GM19467 (cell line): ENCODE results near the gene DPH2.

Experiments used
- ATAC-seq: cut with Tn5 transposase; IDR thresholded peaks from one replicate; pipeline ENCODE4 v1.9.1; 2021; ENCODE audit warnings: mild to moderate bottlenecking, moderate library complexity; ENCODE audit not compliant: unreplicated experiment

The DPH2 gene, protein sequence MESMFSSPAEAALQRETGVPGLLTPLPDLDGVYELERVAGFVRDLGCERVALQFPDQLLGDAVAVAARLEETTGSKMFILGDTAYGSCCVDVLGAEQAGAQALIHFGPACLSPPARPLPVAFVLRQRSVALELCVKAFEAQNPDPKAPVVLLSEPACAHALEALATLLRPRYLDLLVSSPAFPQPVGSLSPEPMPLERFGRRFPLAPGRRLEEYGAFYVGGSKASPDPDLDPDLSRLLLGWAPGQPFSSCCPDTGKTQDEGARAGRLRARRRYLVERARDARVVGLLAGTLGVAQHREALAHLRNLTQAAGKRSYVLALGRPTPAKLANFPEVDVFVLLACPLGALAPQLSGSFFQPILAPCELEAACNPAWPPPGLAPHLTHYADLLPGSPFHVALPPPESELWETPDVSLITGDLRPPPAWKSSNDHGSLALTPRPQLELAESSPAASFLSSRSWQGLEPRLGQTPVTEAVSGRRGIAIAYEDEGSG

DNA sequence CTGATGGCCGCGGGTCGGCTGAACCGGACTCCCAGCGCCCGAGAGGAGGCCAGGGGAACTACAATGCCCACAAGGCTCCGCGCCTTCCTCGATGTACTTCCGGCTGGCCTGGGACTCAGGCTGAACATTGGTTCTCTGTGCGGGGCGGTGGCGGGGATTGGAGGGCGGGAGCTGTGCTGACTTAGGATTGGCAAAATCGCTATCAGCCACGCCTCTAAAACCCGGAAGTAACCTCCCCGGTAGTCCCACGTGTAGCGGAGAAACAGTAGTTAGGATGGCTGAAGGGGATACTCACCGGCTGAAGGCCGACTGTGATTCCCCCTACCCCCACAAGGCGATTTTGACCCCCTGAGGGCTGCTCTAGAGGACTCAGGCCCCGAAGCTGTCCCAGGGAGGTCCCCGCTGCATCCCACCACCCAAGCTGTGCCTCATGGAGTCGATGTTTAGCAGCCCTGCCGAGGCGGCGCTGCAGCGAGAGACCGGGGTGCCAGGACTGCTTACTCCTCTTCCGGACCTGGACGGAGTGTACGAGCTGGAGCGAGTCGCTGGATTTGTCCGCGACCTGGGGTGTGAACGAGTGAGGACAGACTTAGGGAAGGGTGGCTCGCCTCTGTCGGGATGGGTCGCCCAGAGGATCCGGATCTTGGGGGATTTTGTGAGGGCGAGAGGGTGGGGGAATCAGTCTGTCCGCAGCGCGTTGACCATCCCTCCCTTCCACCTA is at the start of gene DPH2:
Gene DPH2 (plus strand): TSS at position 265 of the 721 bp plus-strand sequence. CDS start 166 bp downstream, at position 431.
- ATAC-seq: peak; percentile 75

DNA sequence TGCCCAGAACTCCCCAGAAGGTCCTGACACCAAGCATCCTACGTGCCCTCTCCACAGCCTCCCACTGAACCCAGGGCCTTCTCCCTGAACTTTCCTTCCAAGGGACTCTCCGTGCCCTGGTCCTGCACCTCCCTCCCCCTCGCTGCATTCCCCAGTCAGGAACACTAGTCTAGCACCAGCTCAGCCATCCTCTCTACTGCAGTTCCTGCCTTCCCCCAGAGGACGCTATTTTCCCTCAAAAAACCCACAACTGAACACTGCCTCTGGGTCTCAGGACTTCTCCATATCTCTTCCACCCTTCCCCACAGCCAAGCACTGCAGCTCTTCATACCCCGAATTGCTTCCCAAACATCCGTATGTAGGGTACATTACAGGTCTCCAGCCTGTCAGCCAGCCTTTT is 48.8 kb upstream of the DPH2 start:
- no peak for ATAC-seq

DNA sequence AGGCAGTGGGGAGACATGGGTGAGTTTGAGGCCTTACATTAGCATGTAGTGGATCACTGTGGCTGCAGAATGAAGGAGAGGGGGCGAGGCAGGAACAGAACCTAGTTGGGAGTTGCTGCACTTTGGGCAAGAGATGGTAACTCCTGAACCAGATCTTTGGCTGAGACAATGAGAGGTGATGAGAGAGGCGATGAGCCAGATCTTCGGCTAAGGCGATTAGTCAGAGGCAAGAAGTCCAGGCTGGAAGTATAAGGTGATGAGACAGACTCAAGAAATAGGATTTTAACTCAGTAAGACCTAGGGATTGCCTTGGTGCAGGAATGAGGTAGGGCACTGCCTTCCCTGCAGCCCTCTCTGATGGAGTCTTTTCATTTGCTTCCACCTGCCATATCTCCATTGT is 45.3 kb upstream of the DPH2 start:
- no peak for ATAC-seq

DNA sequence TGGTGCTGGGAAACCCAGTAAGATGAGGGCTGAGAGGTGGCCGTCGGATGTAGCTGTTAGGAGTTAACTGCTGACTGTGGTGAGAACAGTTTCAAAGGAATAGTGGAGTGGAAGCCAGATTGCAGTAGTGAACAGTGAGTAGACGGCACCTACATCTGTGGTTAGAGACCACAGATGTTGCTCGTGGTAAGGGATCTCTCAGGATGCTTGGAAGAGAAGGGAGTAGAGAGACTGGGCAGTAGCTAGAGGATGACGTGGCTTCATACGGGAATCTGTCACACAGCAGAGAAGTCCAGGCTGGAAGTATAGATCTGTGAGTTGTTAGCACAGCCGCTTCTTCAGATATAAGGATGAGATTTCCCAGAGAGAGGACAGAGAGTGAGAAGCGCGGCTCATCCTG is 44.0 kb upstream of the DPH2 start:
- no peak for ATAC-seq

DNA sequence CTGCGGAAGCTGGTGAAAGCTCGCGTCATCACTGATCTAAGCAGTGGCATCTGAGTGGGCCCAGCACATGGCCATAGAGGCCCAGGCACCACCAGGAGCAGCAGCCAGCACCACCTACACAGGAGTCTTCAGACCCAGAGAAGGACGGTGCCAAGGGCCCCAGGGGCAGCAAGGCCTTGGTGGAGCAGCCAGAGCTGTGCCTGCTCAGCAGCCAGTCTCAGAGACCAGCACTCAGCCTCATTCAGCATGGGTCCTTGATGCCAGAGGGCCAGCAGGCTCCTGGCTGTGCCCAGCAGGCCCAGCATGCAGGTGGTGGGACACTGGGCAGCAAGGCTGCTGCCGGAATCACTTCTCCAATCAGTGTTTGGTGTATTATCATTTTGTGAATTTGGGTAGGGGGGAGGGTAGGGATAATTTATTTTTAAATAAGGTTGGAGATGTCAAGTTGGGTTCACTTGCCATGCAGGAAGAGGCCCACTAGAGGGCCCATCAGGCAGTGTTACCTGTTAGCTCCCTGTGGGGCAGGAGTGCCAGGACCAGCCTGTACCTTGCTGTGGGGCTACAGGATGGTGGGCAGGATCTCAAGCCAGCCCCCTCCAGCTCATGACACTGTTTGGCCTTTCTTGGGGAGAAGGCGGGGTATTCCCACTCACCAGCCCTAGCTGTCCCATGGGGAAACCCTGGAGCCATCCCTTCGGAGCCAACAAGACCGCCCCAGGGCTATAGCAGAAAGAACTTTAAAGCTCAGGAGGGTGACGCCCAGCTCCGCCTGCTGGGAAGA is 39.5 kb upstream of the DPH2 start:
- no peak for ATAC-seq

DNA sequence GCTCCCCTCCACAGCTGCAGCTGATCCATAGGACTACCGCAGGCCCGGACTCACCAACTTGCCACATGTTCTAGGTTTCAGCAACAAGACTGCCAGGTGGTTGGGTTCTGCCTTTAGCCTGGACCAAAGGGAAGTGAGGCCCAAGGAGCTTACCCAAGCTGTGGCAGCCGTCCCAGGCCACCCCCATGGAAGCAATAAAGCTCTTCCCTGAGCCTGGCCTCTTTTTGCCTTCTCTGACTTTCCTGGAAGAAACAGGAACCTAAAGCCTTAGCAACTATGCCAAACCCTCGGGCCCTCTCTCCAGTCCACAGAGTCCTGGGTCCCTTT is 38.9 kb upstream of the DPH2 start:
- no peak for ATAC-seq

DNA sequence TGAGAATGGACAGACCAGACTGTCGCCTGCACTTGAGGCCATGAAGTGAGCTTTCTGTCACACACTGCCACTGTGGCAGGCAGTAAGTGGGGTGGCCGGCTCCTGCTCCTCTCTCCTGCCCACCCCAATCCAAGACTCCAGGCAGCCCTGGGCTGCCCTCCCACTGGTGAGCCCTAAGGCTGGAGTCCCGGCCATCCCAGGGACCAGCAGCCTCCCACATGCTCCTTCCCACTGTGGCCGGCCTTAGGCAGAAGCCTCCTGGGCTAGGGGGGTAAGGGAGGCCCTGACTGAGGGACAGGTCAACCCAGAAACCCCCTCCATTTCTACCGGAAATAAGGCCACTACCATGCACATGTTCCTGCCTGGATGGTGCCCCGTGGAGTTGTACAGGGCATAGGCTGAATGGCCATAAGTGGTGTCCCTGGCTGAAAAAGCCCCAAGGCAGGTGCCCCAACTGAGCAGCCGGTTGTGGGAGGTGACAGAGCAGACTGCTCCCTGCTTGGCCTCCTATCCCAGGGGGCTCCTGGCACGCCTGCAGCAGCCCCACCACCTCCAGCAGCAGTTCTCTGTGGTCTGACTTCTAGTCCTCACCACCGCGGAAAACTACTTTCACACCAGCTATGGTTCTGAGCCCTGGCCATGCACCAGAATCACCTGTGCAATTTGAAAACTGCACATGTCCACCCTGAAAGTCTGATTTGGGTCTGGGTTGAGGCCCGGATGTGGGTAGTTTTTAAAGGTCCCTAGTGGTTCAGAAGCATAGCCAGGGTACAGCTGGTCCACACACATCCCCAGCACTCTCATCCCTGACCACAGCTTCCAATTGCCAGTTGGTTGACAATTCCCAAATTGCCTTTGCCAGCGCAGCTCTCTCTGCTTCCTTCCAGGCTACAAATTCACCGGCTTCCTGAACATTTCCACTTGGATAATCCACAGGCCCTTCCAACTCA is 37.8 kb upstream of the DPH2 start:
- no peak for ATAC-seq

DNA sequence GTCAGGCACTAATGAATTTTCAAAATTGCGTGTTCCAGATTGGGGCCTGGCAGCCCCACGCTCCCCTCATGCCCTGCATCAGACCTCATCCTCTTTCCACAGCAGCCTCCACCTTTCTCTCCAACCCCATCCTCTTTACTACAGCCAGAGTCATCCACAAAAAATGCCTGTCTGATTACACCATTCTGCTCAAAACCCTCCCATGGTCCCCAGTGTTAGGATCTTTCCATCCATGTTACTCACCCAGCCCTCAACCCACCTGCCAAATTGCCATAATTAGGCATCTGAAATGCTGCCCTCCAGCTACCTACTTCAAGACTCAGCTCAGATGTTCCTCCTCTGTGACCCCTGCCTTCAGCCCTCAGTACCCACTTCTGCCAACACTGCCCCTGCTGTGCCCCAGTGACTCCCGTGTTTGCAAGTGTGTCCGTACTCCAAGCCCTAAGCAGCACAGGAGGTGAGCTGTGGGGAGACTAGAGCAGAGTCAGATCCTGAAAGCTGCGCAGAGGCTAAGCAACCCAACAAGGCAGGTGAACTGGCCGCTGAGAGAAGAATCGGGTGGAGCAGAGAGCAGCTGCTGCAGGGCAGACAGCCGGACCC is 36.9 kb upstream of the DPH2 start:
- no peak for ATAC-seq

DNA sequence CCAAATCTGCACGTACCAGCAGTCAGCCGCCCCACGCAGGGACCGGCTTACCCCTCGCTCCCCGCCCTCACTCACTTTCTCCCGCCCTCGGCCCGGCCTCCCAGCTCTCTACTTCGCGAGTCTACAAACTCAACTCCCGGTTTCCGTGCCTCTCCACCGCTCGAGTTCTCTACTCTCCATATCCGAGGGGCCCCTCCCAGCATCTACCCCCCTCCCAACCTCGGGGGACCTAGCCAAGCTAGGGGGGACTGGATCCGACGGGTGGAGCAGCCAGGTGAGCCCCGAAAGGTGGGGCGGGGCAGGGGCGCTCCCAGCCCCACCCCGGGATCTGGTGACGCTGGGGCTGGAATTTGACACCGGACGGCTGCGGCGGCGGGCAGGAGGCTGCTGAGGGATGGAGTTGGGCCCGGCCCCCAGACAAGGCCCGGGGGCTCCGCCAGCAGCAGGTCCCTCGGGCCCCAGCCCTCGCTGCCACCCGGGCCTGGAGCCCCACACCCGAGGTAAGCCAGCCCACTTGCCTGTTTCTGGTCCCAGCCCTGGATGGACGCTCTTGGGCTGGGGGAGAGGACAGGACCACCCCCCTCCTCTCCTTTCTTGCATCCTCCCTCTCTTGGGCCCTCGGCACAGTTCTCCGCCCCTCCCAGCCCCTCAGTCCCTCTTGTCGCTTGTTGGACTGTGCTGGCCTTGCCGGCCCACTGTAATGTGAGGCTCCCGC is 36.3 kb upstream of the DPH2 start, which contains the start of gene ARTN:
Gene ARTN (plus strand): TSS at position 416 of the 715 bp plus-strand sequence. CDS start 1,856 bp downstream, outside the sequence.
- ATAC-seq: no peak

DNA sequence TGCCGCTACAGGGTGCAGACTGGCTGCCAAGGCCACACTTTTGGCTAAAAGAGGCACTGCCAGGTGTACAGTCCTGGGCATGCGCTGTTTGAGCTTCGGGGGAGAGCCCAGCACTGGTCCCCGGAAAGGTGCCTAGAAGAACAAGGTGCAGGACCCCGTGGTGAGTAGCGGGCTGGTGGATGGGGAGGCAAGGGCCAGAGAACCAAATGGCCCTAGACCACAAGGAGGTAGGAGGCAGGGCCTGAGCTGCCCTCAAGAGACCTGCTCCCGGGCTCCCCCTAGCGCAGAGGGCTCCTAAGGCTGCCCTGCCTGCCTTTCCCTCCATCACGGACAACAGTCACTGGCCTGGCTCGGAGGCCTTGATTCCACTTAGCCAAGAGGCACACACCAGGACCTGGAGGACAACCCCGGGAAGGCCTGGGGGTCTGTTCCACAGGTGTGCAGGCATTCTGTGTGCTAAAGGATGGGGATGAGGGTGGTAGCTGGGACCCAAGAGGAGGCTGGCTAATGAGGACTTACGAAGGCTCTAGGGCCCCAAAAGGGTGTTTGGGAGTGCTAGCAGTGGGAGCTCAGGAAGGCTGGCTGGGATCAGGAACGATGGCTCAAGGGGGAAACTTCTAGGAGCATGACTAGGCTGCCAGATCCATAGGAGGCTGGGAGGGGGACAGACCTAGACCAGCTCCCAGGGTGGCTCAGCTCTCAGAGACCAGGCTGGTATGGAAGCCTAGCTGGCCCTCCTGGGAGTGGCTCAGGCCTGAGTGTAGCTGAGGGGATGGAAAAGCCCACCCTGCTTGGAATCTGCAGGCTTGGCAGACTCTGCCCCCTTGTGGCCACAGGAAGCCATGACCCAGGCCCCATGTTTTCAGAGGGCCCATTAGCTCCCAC is 35.5 kb upstream of the DPH2 start:
- ATAC-seq: no peak

DNA sequence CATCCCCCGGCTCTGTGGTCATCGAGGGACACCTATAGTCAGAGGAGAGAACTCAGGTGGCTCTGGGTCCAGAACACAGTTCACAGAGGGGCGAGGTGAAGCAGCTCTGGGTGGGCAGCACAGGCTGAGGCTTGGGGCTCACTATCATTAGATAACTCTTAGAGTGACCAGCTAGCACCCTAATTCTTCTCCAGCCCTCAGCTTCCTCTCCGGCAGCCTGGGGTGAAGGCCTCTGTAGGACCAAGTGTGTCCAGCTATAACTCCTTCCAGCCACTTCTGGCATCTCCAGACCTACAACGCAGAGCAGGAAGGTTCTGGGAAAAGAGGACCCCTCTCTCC is 34.9 kb upstream of the DPH2 start:
- no peak for ATAC-seq

DNA sequence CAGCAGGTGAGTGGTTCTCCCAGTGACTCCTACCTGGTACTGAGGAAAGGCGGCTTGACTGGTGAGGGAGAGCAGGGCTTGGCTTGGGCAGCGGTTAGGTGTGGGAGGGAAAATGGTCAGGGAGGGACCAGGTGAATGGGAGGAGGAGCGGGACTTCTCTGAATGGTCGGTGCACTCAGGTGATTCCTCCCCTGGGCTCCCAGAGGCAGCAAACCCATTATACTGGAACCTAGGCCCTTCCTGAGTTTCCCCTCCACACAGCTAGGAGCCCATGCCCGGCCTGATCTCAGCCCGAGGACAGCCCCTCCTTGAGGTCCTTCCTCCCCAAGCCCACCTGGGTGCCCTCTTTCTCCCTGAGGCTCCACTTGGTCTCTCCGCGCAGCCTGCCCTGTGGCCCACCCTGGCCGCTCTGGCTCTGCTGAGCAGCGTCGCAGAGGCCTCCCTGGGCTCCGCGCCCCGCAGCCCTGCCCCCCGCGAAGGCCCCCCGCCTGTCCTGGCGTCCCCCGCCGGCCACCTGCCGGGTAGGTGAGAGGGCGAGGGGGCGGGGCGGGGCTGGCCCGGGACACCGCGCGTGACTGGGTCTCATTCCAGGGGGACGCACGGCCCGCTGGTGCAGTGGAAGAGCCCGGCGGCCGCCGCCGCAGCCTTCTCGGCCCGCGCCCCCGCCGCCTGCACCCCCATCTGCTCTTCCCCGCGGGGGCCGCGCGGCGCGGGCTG is 33.9 kb upstream of the DPH2 start:
- no peak for ATAC-seq

DNA sequence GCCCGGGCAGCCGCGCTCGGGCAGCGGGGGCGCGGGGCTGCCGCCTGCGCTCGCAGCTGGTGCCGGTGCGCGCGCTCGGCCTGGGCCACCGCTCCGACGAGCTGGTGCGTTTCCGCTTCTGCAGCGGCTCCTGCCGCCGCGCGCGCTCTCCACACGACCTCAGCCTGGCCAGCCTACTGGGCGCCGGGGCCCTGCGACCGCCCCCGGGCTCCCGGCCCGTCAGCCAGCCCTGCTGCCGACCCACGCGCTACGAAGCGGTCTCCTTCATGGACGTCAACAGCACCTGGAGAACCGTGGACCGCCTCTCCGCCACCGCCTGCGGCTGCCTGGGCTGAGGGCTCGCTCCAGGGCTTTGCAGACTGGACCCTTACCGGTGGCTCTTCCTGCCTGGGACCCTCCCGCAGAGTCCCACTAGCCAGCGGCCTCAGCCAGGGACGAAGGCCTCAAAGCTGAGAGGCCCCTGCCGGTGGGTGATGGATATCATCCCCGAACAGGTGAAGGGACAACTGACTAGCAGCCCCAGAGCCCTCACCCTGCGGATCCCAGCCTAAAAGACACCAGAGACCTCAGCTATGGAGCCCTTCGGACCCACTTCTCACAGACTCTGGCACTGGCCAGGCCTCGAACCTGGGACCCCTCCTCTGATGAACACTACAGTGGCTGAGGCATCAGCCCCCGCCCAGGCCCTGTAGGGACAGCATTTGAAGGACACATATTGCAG is 33.2 kb upstream of the DPH2 start:
- no peak for ATAC-seq

DNA sequence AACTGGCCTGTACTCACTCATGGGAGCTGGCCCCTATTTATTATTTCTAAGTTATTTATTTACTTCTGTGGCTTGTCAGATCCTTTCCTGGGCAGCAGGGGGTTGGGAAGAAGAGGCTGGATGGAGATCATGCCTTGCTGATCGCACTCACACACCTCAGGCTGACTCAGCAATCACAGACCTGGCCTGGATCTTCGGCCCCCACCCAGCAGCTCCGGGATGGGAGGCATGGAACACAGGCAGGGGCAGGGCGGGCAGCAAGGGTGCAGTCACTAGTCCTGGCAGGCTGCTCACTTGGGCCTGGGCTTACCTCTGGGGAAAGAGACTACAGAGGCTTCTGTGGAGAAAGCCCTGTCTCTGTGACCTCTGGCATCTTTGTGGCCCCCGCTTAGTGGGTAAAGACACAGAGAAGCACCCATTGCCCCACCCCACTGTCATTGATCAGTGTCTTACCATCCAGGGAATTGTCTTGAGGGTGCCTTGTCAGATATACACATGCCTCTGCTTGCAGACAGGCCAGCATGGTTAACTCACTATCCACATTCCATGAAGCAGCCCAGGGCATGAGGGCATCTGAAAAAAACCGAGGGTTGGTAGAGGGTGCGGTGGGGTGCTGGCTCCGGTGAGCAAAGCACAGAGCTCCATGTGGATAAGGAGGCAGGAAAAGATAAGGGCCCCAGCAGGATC is 32.5 kb upstream of the DPH2 start:
- no peak for ATAC-seq

DNA sequence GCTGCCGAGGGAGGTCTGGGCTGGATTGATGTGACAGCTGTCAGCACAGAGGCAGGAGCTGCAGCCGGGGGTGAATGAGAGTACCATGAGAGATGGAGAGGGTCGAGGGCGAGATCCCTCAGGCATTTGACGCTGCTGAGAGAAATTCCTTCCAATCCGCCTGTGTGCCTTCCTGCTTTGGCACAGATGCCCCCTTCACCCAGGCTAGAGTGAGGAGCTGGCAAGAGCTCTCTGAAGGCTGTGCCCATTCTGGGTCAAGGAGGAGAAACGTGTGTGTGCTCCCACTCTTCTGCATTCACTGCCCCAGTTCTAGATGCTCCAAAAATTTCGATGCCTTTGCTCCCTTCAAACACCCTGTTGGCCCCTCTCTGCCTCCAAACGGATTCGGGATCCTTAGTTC is 31.4 kb upstream of the DPH2 start:
- no peak for ATAC-seq

DNA sequence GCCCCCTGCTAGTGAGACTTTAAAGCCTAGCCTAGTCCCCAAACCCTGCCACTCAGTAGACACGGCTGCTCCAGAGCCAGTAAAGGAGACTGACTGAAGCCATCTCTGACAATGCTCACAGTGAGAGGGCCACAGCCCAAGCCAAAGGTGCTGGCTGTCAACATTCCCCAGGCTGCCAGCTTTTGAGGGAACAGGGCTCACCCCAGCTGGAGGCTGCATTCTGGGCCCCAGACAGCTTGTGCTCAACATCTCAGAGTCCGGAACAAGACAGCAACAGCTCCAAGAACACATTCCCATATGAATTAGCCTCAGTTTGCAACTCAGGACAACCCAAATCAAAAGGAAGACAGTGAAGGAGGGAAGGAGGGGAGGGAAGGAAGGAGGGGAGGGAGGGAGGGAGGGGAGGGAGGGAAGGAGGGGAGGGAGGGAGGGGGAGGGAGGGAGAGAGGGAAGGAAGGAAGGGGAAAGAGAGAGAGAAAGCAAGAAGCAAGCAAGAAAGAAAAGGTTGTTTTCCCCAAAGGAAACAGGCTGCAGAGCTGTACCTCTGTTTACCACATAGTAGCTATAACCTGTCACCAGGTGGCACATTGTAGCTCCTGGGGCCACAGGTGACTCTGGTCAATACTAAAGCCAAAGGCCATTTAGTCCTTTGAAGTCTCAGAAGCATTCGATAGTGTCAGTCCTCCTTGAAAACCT is 30.8 kb upstream of the DPH2 start:
- no peak for ATAC-seq
